ENCODE measurements around the gene TUSC7.

TUSC7 gene

GRCh38 chr3:116709479-116709878 lies at the start of gene TUSC7:
Gene TUSC7, plus strand, starts transcription at chr3:116709779.
- H3K27ac Mint-ChIP-seq, result no peak within 1 kb of the TSS
- no peak for ATAC-seq (replicated peaks)
- H3K27me3 Mint-ChIP-seq, result no peaks in the 10 kb centered on the region
- H3K9me3 Mint-ChIP-seq, result peaks cover 2 to 3% of the 10 kb centered on the region in 2 donors
- no peak for DNase-seq
- no peak within 1 kb of the TSS for H3K4me3 Mint-ChIP-seq
- H3K4me1 Mint-ChIP-seq, result no peaks in the 10 kb centered on the region
- H3K36me3 Mint-ChIP-seq, result no peaks in the 10 kb centered on the region

- ATAC-seq (replicated peaks), result no peak
- DNase-seq, result no peak
- no peaks in the 10 kb centered on the region for H3K36me3 Mint-ChIP-seq
These were observed 48.4 kb upstream of the TUSC7 start for GRCh38 chr3:116661196-116661595.

GRCh38 chr3:116663161-116664110 lies 46.1 kb upstream of the TUSC7 start:
- no peak for ATAC-seq (replicated peaks)
- Mint-ChIP-seq H3K36me3 (no peaks in the 10 kb centered on the region), H3K4me3 (no peak overlapping the region)

More at GRCh38 chr3:116661196-116661595, 48.4 kb upstream of the TUSC7 start:
- Mint-ChIP-seq H3K9me3 (no peaks in the 10 kb centered on the region), H3K27me3 (no peaks in the 10 kb centered on the region), H3K4me3 (no peak overlapping the region), H3K4me1 (no peaks in the 10 kb centered on the region), H3K27ac (no peak overlapping the region)

GRCh38 chr3:116667324-116667723 lies 42.3 kb upstream of the TUSC7 start:
- H3K9me3 Mint-ChIP-seq, result no peaks in the 10 kb centered on the region
- no peaks in the 10 kb centered on the region for H3K36me3 Mint-ChIP-seq
- no peaks in the 10 kb centered on the region for H3K4me1 Mint-ChIP-seq
- no peak for ATAC-seq (replicated peaks)
- no peak overlapping the region for H3K27ac Mint-ChIP-seq
- DNase-seq, result no peak
- no peaks in the 10 kb centered on the region for H3K27me3 Mint-ChIP-seq
- H3K4me3 Mint-ChIP-seq, result no peak overlapping the region

More at GRCh38 chr3:116663161-116664110, 46.1 kb upstream of the TUSC7 start:
- Mint-ChIP-seq H3K27me3 (no peaks in the 10 kb centered on the region), H3K4me1 (no peaks in the 10 kb centered on the region), H3K27ac (no peak overlapping the region), H3K9me3 (no peaks in the 10 kb centered on the region)
- DNase-seq, result no peak

GRCh38 chr3:116667791-116668190 lies 41.8 kb upstream of the TUSC7 start:
- Mint-ChIP-seq H3K9me3 (no peaks in the 10 kb centered on the region), H3K27me3 (no peaks in the 10 kb centered on the region), H3K4me1 (no peaks in the 10 kb centered on the region), H3K4me3 (no peak overlapping the region), H3K27ac (no peak overlapping the region), H3K36me3 (no peaks in the 10 kb centered on the region)
- DNase-seq, result no peak
- no peak for ATAC-seq (replicated peaks)

- Mint-ChIP-seq H3K27me3 (no peaks in the 10 kb centered on the region), H3K27ac (no peak overlapping the region), H3K9me3 (no peaks in the 10 kb centered on the region), H3K36me3 (no peaks in the 10 kb centered on the region), H3K4me1 (no peaks in the 10 kb centered on the region), H3K4me3 (no peak overlapping the region)
- DNase-seq (no peak), ATAC-seq (replicated peaks) (no peak)
These were observed 40.0 kb upstream of the TUSC7 start for GRCh38 chr3:116669576-116669975.

- Mint-ChIP-seq H3K4me3 (no peak overlapping the region), H3K9me3 (no peaks in the 10 kb centered on the region), H3K27ac (no peak overlapping the region), H3K4me1 (no peaks in the 10 kb centered on the region), H3K27me3 (no peaks in the 10 kb centered on the region), H3K36me3 (no peaks in the 10 kb centered on the region)
- ATAC-seq (replicated peaks) (no peak), DNase-seq (no peak)
These were observed 38.4 kb upstream of the TUSC7 start for GRCh38 chr3:116671151-116671550.

- ATAC-seq (replicated peaks) (no peak), DNase-seq (no peak)
- Mint-ChIP-seq H3K27me3 (no peaks in the 10 kb centered on the region), H3K27ac (no peak overlapping the region), H3K36me3 (no peaks in the 10 kb centered on the region), H3K4me3 (no peak overlapping the region), H3K4me1 (no peaks in the 10 kb centered on the region), H3K9me3 (peaks cover 2 to 3% of the 10 kb centered on the region in 2 donors)
These were observed 30.7 kb upstream of the TUSC7 start for GRCh38 chr3:116678853-116679252.

GRCh38 chr3:116691041-116691440 lies 18.5 kb upstream of the TUSC7 start:
- Mint-ChIP-seq H3K4me3 (no peak overlapping the region), H3K4me1 (no peaks in the 10 kb centered on the region), H3K27ac (no peak overlapping the region), H3K36me3 (no peaks in the 10 kb centered on the region), H3K9me3 (peaks cover 0 to 2% of the 10 kb centered on the region in 2 donors), H3K27me3 (no peaks in the 10 kb centered on the region)
- ATAC-seq (replicated peaks), result no peak
- no peak for DNase-seq

- ATAC-seq (replicated peaks) (no peak), DNase-seq (no peak)
- H3K4me3 Mint-ChIP-seq, result no peak overlapping the region
- no peaks in the 10 kb centered on the region for H3K36me3 Mint-ChIP-seq
- H3K27ac Mint-ChIP-seq, result no peak overlapping the region
- no peaks in the 10 kb centered on the region for H3K4me1 Mint-ChIP-seq
- no peaks in the 10 kb centered on the region for H3K27me3 Mint-ChIP-seq
- no peaks in the 10 kb centered on the region for H3K9me3 Mint-ChIP-seq
These were observed 8.5 kb upstream of the TUSC7 start for GRCh38 chr3:116701070-116701469.

- no peaks in the 10 kb centered on the region for H3K36me3 Mint-ChIP-seq
- H3K27me3 Mint-ChIP-seq, result no peaks in the 10 kb centered on the region
- no peaks in the 10 kb centered on the region for H3K4me1 Mint-ChIP-seq
- no peak for ATAC-seq (replicated peaks)
- H3K4me3 Mint-ChIP-seq, result no peak overlapping the region
- no peak for DNase-seq
- no peaks in the 10 kb centered on the region for H3K9me3 Mint-ChIP-seq
- H3K27ac Mint-ChIP-seq, result no peak overlapping the region
These were observed 7.2 kb upstream of the TUSC7 start for GRCh38 chr3:116702334-116702733.

- Mint-ChIP-seq H3K27ac (no peak overlapping the region), H3K4me1 (no peaks in the 10 kb centered on the region), H3K27me3 (no peaks in the 10 kb centered on the region), H3K36me3 (no peaks in the 10 kb centered on the region), H3K9me3 (peaks cover 2 to 3% of the 10 kb centered on the region in 2 donors), H3K4me3 (no peak overlapping the region)
- ATAC-seq (replicated peaks) (no peak), DNase-seq (no peak)
These were observed 2.0 kb upstream of the TUSC7 start for GRCh38 chr3:116707531-116707930.

- no peak overlapping the region for H3K27ac Mint-ChIP-seq
- H3K4me3 Mint-ChIP-seq, result no peak overlapping the region
- no peak for DNase-seq
- no peak for ATAC-seq (replicated peaks)
- H3K36me3 Mint-ChIP-seq, result no peaks in the 10 kb centered on the region
- H3K4me1 Mint-ChIP-seq, result no peaks in the 10 kb centered on the region
- no peaks in the 10 kb centered on the region for H3K27me3 Mint-ChIP-seq
- H3K9me3 Mint-ChIP-seq, result no peaks in the 10 kb centered on the region
These were observed 6.9 kb downstream of the TUSC7 start for GRCh38 chr3:116716490-116716889.

GRCh38 chr3:116717566-116717965 lies 8.0 kb downstream of the TUSC7 start:
- Mint-ChIP-seq H3K36me3 (no peaks in the 10 kb centered on the region), H3K27me3 (no peaks in the 10 kb centered on the region), H3K27ac (no peak overlapping the region), H3K4me1 (no peaks in the 10 kb centered on the region), H3K4me3 (no peak overlapping the region), H3K9me3 (no peaks in the 10 kb centered on the region)
- ATAC-seq (replicated peaks), result no peak
- DNase-seq, result no peak

- H3K36me3 Mint-ChIP-seq, result no peaks in the 10 kb centered on the region
- H3K4me3 Mint-ChIP-seq, result no peak overlapping the region
- no peaks in the 10 kb centered on the region for H3K4me1 Mint-ChIP-seq
- DNase-seq (no peak), ATAC-seq (replicated peaks) (no peak)
- H3K27me3 Mint-ChIP-seq, result no peaks in the 10 kb centered on the region
- H3K9me3 Mint-ChIP-seq, result peaks cover 0 to under 1% of the 10 kb centered on the region in 2 donors
- no peak overlapping the region for H3K27ac Mint-ChIP-seq
These were observed 18.9 kb downstream of the TUSC7 start for GRCh38 chr3:116728454-116728853.
